NCI-H2227 (cell line): ENCODE data around the gene PACSIN3.
A peak's percentile ranks its signal among the peaks of the same experiment; 100 is the strongest.

ENCODE experiments used
- DNase-seq: peaks from one replicate; lab custom pipeline; 2025; ENCODE audit not compliant: unreplicated experiment; lab: John Stamatoyannopoulos, UW

Gene PACSIN3

DNA sequence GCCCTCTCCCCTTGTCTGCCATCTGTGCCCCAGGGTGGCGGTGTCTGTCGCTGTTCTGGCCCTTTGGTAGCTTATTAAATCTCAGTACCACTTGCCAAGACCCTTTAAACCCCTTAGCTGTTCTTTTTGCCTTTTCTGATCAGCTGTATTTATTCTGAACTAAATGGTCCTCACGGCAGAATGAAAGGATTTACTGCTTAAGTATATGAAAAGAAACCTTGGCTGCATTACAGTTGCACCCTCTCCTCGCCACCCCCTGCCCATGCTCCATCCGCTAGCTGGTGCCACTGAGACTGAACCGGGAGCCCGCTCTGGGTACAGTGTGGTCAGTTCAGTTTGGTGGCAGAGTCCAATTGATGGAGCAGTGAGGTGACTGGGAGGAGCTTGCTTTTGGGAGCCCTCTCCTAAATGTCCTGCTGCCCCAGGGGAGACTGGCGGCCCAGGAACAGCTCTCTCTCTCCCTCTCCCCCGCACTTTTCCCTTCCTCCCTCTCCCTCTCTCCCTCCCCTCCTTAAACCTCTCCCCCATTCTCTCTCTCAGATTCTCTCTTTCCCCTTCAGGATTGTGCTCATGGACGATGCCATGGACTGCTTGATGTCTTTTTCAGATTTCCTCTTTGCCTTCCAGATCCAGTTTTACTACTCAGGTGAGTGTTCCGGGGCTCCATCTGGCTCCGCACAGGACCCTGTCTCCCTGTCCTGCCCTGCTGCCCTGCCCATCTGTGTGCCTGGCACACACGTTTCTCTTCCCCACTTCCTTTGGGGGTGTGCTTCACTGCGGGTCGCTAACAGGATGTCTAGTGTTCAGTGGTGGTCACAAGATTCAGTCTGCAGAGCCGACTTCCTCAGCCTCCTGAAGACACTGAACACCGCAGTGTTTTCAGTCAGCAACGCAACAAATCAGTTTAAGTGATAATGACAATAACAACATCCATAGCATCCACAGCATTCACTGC, 31.3 kb downstream of the PACSIN3 start:
- no peak for DNase-seq

DNA sequence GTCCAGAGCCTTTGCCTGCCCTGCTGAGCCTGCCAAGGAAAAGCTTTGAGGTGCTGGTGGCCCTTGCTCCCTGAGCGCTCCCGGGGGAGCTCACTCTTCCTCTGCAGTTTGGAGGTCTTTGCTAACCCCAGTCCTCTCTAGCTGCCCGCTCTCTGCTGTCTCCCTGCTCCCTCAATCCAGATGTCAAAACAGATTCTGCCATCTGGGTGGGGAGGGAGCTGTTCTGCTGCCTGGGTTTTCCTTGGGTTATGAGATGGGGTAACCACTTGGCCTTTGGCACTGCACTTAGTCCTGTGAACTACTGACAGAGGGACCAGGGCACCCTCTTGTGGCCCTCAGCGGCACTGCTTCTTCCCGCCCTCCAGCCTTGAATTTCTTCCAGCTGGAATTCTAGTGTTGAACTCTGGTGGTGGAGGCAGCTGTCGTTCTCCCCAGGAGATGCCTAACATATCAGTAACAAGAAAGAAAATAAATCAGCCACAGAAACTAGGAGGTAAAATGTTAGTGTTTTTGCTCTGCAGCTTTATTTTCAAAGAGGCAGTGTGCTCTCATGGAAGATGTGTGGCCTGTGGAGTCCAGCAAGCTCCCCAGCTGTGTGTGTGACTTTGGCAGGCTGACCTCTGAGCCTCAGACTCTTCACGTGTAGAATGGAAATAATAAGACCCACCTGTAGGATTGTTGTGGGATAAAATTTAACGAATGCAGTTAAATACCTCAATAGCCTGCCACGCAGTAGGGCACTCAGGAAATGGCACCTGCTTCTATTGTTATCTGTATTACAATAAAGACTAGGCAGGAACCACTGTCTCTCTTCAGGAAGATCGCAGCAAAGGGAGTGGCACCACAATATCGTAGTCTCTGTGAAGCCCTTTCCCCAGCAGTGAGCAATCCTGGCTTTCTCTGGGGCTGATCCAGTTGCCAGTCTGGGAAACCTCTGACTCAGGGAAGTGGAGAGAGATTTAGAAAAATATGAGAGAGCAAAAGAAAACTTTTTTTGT, 33.0 kb downstream of the PACSIN3 start:
- peak; percentile 79 for DNase-seq

DNA sequence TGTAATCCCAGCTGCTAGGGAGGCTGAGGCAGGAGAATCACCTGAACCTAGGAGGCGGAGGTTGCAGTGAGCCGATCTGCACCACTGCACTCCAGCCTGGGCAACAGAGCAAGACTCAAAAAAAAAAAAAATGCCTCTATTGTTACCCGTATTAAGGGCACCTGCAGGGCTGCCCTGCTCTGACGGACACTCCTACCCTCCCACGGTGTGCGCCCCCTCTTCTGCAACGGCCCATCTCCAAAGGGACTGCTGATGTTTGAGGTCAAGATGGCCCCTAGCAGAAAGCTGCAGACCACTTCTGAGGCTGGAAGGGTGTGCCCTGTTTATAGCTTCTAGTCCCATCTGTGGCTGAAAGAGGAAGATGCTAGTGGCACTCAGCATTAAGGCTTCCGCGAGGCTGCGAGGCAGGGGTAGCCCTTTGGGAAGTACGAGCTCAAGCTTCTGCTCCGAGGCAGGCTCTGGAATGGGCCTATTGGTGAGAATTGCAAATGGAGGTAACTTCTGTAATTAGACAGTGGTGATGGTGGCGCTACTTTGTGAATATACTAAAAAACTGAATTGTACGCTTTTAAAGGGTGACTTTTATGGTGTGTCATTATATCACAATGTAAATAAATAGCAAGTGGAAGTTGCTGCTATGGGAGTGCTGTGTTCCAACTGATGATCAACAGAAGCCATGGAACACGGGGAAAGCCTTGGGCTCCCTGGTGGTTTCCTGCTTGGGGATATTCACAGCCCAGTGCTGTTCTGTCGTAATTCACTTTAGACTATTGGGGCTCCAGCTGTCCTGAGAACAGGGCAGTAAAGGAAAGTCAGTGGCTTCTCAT, 33.9 kb downstream of the PACSIN3 start:
- DNase-seq: no peak

DNA sequence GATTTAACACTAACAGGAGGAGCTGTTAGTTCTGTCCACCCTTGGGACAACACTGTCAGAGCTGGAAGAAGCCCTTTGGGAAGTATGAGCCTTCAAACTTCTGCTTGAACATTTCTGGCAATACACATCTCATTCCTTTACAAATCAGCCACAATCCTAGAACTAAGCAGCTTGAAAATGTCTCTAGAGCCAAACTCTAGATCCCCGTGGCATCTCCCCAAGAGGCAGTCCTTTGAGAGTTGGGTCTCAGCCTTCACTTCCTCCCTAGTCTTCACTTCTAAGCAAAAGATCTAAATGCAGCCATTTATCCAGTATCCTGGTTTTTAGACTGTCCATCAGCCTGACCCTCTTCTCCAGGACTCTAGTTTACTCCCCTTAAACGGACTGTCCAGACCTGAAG, 36.5 kb downstream of the PACSIN3 start:
- no peak for DNase-seq

DNA sequence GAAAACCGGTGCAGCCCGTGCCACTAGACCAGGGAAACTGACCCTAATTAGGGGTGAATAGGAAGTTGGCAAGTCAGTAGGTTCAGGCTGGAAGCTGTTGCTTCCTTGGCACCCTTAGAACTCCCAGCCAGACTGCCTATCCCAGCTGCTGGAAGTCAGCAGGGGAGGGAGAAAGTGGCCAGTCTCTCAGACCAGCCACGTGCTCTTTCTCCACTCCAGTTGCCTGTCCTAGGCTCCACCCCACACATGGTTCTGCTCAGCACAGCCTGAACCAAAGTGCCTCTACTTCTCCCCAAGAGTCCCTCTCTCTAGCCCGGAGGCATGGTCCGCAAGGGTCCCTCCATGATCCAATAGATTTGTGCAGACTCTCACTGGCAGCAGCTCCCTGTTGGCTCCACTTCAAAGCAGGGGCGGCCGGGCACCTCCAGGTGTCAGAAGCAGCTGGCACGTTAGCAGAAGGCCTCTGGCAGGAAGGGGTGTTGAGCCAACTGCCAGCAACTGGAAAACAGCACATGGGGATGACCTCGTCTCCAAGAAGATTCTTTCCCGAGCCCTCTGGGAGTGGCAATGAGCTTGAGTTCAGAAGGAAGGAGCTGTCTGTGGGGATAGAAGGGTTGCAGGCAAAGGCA, 37.2 kb downstream of the PACSIN3 start:
- no peak for DNase-seq

DNA sequence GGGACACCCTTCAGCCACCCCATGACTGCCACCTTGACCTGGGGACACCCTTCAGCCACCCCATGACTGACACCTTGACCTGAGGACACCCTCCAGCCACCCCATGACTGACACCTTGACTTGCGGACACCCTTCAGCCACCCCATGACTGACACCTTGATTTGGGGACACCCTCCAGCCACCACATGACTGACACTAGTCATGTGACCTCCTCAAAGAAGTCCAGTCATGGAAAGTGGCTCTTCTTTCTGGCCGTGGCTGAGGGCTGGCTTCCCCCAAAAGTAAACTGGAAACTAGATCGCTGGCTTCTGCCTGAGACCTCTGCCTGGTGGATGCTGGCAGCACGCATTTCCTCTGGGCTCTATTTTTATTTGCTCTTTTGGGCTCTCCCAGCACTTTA, 38.0 kb downstream of the PACSIN3 start:
- no peak for DNase-seq

DNA sequence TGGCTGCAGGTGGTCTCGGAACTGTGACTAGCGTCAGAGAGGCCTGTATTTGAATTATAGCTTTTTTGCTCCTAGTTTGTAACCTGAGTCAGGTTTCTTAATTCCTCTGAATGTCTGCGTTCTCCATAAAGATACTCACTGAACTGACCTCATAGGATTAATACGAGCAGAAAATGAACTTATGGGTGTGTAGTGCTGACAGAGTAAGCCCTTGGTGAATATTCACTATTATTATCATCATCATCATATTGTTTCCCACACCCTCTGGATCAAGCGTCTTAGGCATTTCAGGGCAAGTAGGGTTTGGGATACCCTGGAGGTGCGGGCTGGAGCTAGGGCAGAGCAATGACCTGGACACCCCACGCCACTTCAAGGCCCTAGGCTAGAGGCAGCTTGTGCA, 38.6 kb downstream of the PACSIN3 start:
- DNase-seq: no peak

DNA sequence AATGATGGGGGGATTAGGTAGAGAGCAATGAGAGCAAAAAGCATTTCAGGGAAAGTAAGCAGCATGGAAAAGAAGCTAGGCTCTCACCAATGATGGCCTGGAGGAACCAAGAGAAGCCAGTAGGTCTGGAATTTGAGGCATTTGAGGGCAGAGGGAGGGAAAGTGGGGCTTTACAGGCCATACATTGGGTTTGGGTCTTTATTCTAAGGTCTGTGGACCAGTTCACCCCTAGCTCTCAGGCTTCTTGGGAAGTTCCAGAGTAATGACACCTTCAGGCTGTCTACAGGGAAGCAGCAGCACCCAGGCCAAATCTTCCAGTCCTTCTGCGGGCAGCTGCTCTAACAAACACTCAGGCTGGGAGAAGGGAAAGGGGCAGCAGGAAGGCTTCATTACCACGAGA, 39.0 kb downstream of the PACSIN3 start:
- DNase-seq: no peak

DNA sequence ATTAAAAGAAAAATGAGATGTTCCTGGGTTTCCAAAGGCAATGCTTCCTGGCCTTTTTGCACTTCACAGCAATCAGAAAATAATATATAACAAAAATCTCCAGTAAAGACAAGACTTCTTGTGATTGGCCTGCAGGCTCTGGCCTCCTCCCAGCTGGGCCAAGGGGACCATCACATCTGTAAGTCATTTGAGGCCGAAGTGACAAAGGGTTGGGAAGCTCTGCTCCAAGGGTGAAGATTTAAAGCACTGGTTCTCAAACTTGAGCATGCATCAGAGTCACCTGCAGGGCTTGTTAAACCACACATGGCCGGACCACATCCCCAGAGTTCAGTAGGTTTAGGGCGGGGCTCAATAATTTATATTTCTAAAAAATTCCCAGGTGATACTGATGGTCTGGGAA, 41.7 kb downstream of the PACSIN3 start:
- DNase-seq: no peak

DNA sequence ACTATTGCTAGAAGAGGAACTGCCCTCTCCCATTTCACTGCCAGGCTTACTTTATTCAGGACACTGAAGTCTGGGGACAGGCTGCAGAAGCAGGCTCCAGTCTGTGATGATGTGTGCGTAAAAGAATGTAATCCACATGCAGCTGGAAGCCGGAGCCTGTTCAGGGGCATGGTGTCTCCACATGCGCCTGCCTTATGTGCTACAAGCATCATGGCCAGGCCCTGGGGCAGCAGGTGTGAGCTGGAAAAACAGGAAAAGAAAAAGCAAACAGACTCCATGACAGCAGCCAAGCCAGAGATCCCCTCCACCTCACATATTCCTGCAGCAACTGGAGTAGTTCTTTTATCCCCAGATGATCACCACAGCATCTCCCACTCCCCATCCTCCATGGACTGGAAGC, 42.9 kb downstream of the PACSIN3 start:
- DNase-seq: no peak

DNA sequence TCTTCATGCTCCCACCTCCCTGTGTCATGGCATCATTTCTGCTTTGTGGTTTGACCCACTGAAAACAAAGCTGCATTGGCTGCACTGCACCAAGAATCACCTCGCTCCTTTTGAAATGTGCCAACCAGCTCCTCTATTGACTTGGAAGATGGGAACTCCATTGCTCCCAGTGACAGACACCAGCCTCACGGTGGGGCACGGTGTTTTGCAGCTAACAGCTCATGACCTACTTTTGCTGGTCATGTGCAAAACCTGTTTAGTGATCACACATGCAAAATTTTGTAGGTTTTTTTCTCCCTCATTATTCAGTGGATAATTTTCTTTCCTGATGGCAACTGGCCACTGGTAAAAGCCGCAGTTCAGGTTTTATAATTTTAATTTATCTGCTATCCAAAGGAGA, 46.4 kb downstream of the PACSIN3 start:
- no peak for DNase-seq

DNA sequence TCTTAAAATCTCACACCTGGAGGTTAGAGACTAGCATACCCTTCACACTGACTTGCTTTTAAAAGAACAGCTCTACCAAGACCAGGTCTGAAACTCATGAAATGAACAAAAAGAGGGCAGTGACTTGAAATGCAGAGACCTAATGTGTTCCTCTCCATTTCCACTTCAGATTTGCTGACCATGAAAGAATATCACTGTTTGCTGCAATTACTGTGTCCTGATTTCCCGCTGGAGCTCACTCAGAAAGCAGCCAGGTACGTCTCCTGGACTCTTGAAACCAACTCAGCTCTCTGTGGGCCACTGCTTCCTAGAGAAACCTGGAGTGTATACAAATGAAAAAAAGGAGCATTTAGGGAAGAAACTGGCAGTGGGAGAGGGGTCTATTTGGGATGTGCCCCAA, 48.8 kb downstream of the PACSIN3 start:
- no peak for DNase-seq

DNA sequence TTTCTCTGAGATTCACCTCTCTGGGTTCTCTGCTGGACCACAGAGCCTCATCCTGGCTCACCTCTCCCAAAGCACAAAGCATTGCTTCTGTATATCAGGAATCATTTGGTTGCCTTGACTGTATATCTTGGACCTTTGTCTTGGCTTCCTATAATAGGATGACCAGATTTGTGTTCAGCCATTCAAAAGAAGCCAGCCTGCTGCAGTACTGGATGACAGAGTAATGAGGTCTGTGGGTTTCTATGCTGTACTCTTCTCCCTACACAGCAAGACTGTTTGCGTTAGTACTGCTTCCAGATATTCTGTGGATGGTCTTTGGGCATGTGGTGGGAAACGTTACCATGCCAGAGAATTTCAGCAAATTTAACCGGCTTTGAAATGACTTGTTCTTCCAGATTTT, 49.3 kb downstream of the PACSIN3 start:
- no peak for DNase-seq

DNA sequence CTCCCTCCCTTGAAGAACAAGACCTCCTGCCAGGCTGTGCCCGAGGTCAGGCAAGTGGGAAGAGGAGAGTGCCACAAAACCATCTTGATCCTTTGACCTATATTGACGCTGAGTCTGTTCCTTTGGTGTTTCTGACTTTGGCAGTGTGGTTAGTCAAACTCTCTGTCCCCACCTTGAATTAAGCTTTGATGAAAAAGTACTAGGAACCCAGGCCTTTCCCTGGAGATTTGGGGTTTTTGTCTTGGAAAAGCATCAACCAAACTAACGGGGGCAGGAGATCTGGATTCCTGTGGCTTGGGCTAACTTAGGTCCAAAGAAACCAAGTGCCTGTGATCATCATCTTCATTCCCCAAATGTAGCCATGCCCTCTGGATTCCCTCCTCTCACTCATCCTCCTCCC, 49.9 kb downstream of the PACSIN3 start:
- no peak for DNase-seq

DNA sequence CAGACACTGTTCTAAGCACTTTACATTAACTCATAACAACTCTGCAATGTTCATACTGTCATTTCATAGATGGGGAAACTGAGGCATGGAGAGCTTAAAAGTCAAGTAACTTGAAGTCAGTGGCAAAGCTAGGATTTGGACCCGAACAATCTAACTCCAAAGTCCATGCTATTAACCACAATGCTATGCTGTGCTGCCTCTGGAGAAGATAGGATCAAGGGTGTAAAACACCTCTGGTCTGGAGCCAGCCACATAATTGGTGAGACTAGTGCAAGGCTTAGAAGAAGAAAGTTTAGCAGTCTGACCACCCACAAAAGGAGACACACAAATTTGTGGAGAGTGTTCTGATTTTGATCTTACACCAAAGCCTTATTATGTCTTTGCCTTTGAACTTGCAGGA, 53.3 kb downstream of the PACSIN3 start:
- DNase-seq: no peak

DNA sequence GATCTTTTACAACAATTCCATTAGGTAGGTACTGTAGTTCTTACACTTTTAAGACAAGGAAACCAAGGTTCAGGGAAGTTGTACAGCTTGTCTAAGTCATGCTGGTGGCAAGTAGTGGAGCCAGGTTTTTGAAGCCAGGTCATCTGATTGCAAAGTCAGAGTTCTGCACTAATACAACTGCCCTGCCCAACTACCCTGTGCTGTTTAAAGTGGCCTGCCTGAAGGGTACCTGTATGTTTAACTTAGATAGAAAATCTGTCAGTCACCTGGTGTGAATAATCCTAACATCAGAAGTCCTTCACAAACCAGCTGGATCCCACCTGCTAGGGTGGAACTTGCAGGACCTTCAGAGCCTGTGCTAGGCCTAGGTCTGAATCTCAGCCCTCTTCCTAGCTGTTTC, 53.7 kb downstream of the PACSIN3 start:
- no peak for DNase-seq

DNA sequence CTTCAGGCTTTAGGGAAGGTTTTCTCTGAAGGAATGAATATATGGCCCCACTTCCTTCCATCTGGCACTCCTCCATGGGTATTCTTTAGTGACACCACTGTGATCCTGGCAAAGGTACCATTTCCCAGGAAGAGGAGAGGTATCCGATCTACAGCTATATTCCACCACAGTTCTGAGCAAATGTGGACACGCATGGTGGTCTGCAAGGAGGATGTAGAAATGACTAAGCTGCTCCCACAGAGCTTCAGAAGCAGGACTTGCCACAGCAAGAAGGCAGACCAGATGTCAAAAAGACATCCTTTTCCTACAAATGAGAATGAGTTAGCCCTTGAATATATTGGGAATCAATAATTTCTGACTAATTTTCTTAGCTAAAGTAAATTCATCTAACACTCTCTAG, 55.1 kb downstream of the PACSIN3 start:
- DNase-seq: no peak

DNA sequence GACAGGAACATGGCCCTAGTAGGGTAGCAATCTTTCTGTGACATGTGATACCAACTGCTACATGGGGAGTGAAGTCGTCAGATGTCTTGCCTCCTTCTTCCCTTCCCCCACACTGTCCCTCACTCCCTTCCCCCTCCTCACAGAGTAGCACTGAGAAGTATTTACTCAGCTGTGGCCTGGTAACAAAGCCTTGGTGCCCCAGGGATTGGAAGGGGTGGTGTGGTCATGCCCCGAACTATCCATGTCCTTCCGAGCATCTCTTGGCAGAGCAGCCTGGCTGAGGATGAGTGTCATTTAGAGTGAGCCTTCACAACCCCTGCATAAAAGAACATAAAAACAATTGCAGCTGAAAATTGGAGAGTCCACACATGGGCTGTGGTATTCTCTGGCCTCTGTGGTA, 55.7 kb downstream of the PACSIN3 start:
- peak; percentile 12 for DNase-seq
